SK-N-SH (cell line): Measurements from ENCODE around the gene CEP63. TPM values are rescaled to one million over a fixed set of nuclear protein-coding genes. Genes with fewer than 3 reads are reported as not detected.

ENCODE experiments used
- CTCF ChIA-PET: fragments of 300-600, 350-600 bp; formaldehyde crosslinking; extraction: SDS; loops from one replicate; lab custom pipeline; 2021; lab: Yijun Ruan, JAX
- POLR2A ChIA-PET: fragments of 350-600 bp; sonication (Branson Sonifier 250); formaldehyde crosslinking; extraction: SDS; loops from one replicate; lab custom pipeline; 2020; ENCODE audit warnings: antibody characterized with exemption, inconsistent platforms; lab: Yijun Ruan, JAX
- DNase-seq: peaks from one replicate; pipeline ENCODE4 v3.0.0; 2012
- H2AFZ ChIP-seq: fragments of 200-600 bp; sonication (generic); 2 replicates; pipeline ENCODE4 v1.8.1; 2016; ENCODE audit warnings: antibody characterized with exemption, mild to moderate bottlenecking, low read depth
- H3F3A ChIP-seq: fragments of 200-600 bp; sonication (generic); replicated peaks from 2 replicates; pipeline ENCODE3; 2016; ENCODE audit warnings: antibody characterized with exemption, mild to moderate bottlenecking; ENCODE audit not compliant: insufficient read depth
- H3K27ac ChIP-seq, 2 experiments: fragments of 200-500 bp in 1 of 2; fragments of 200-600 bp in 1 of 2; sonication (Bioruptor generic) in 1 of 2; sonication (generic), shearing (Covaris generic) in 1 of 2; 2 replicates each; pipeline versions ENCODE4 v1.5.1 to v1.6.1; 2014 to 2016; ENCODE audit warnings: low read depth in 2 of 2, inconsistent platforms in 1 of 2, low read length in 1 of 2, mild to moderate bottlenecking in 1 of 2, mixed read lengths in 1 of 2
- H3K27me3 ChIP-seq: fragments of 200-600 bp; sonication (generic), shearing (Covaris generic); 2 replicates; pipeline ENCODE4 v1.6.1; 2016; ENCODE audit warnings: mixed run types; ENCODE audit not compliant: insufficient read depth
- H3K36me3 ChIP-seq, 2 experiments: fragments of 200-500 bp in 1 of 2; fragments of 200-600 bp in 1 of 2; sonication (Bioruptor generic) in 1 of 2; sonication (generic) in 1 of 2; replicated peaks in 1 of 2; 2 replicates each; pipeline versions ENCODE3 to v1.5.1; 2014 to 2016; ENCODE audit warnings: low read length in 1 of 2, mild to moderate bottlenecking in 1 of 2; ENCODE audit not compliant: insufficient read depth in 2 of 2, control insufficient read depth in 1 of 2
- H3K4me1 ChIP-seq, 2 experiments: fragments of 200-500 bp in 1 of 2; fragments of 200-600 bp in 1 of 2; sonication (Bioruptor generic) in 1 of 2; sonication (generic), shearing (Covaris generic) in 1 of 2; 2 replicates each; pipeline versions ENCODE4 v1.5.1 to v1.6.1; 2014 to 2016; ENCODE audit warnings: low read depth in 1 of 2, low read length in 1 of 2, mixed run types in 1 of 2; ENCODE audit not compliant: insufficient read depth in 2 of 2, control insufficient read depth in 1 of 2
- H3K4me2 ChIP-seq: fragments of 200-600 bp; sonication (generic), shearing (Covaris generic); 2 replicates; pipeline ENCODE4 v1.6.1; 2017; ENCODE audit warnings: mixed run types
- H3K4me3 ChIP-seq, 2 experiments: fragments of 200-500 bp in 1 of 2; fragments of 200-600 bp in 1 of 2; sonication (Bioruptor generic) in 1 of 2; sonication (generic), shearing (Covaris generic) in 1 of 2; 2 replicates each; pipeline versions ENCODE4 v1.5.1 to v1.8.1; 2014 to 2016; ENCODE audit warnings: low read depth in 2 of 2, inconsistent platforms in 1 of 2, low read length in 1 of 2, mild to moderate bottlenecking in 1 of 2, mixed read lengths in 1 of 2, moderate library complexity in 1 of 2
- H3K79me2 ChIP-seq: fragments of 200-600 bp; sonication (generic); 2 replicates; pipeline ENCODE4 v1.8.1; 2017; ENCODE audit warnings: mild to moderate bottlenecking; ENCODE audit not compliant: insufficient read depth
- H3K9ac ChIP-seq: fragments of 200-600 bp; sonication (generic); 2 replicates; pipeline ENCODE4 v1.6.1; 2017; ENCODE audit warnings: mixed run types
- H3K9me2 ChIP-seq: fragments of 200-600 bp; sonication (generic); 2 replicates; pipeline ENCODE4 v1.6.1; 2017; ENCODE audit warnings: mixed run types
- H3K9me3 ChIP-seq: fragments of 200-600 bp; sonication (generic); 2 replicates; pipeline ENCODE4 v1.6.1; 2017; ENCODE audit warnings: mixed run types, mild to moderate bottlenecking, moderate library complexity
- H4K20me1 ChIP-seq: fragments of 200-600 bp; sonication (generic); 2 replicates; pipeline ENCODE4 v1.6.1; 2017; ENCODE audit warnings: mild to moderate bottlenecking, mixed run types; ENCODE audit not compliant: insufficient read depth
- EZH2phosphoT487 ChIP-seq: fragments of 200-600 bp; sonication (generic); IDR thresholded peaks from 2 replicates; pipeline ENCODE4 v1.6.1; 2017; ENCODE audit warnings: low read depth, mixed run types, mild to moderate bottlenecking, antibody characterized with exemption, moderate library complexity, borderline replicate concordance
- FOSL2 ChIP-seq: IDR thresholded peaks from 2 replicates; pipeline ENCODE4 v1.4.0; 2012; ENCODE audit warnings: low read depth, mild to moderate bottlenecking, moderate library complexity, borderline replicate concordance
- FOXM1 ChIP-seq: IDR thresholded peaks from 2 replicates; pipeline ENCODE4 v1.4.0; 2012; ENCODE audit warnings: low read depth, mild to moderate bottlenecking
- GATA2 ChIP-seq: sonication (generic); formaldehyde crosslinking; IDR thresholded peaks from 2 replicates; pipeline ENCODE4 v1.5.0; 2020; ENCODE audit warnings: mild to moderate bottlenecking, missing genetic modification reagents
- MAX ChIP-seq: IDR thresholded peaks from 2 replicates; pipeline ENCODE4 v1.4.0; 2012; ENCODE audit warnings: low read depth
- MEF2A ChIP-seq: IDR thresholded peaks from 2 replicates; pipeline ENCODE4 v1.4.0; 2012; ENCODE audit warnings: low read depth, borderline replicate concordance
- MXI1 ChIP-seq: IDR thresholded peaks from 2 replicates; pipeline ENCODE4 v1.6.1; 2012; ENCODE audit warnings: mild to moderate bottlenecking, low read depth, low read length, improper control_type of control experiment
- RCOR1 ChIP-seq: fragments of 150-350 bp; IDR thresholded peaks from 2 replicates; pipeline ENCODE4 v1.6.1; 2017; ENCODE audit warnings: antibody characterized with exemption, low read length
- REST ChIP-seq: IDR thresholded peaks from 2 replicates; pipeline ENCODE4 v1.6.1; 2012; ENCODE audit warnings: mild to moderate bottlenecking, low read depth, low read length, moderate library complexity
- SIN3A ChIP-seq: IDR thresholded peaks from 2 replicates; pipeline ENCODE4 v1.6.1; 2012; ENCODE audit warnings: low read depth, mild to moderate bottlenecking, low read length, moderate library complexity, borderline replicate concordance
- TAF1 ChIP-seq: IDR thresholded peaks from 2 replicates; pipeline ENCODE4 v1.6.1; 2012; ENCODE audit warnings: low read depth, mild to moderate bottlenecking, low read length, moderate library complexity, borderline replicate concordance
- TCF12 ChIP-seq: IDR thresholded peaks from 2 replicates; pipeline ENCODE4 v1.4.0; 2012
- USF1 ChIP-seq: IDR thresholded peaks from 2 replicates; pipeline ENCODE4 v1.4.0; 2012; ENCODE audit warnings: low read depth, borderline replicate concordance
- USF2 ChIP-seq: fragments of 150-350 bp; IDR thresholded peaks from 2 replicates; pipeline ENCODE4 v1.6.1; 2017; ENCODE audit warnings: antibody characterized with exemption, low read length, low read depth, borderline replicate concordance
- YY1 ChIP-seq: IDR thresholded peaks from 2 replicates; pipeline ENCODE4 v1.4.0; 2012; ENCODE audit warnings: low read depth, mild to moderate bottlenecking
- WGBS: methylation state at CpG from one replicate; pipeline ENCODE4 v1.1.6; 2017; ENCODE audit warnings: low lambda C conversion rate; 5-methylcytosine and 5-hydroxymethylcytosine counted together
- polyA plus RNA-seq, 3 experiments: library from polyadenylated mRNA; depleted of rRNA; stranded (reverse); fragments of >200 nt; gene quantifications; 2 replicates each; pipeline ENCODE4 v1.2.3, GENCODE V29; 2012

The CEP63 gene
- polyA plus RNA-seq, 1 of the 3 experiments (the other 2 are of a cell fraction) = 6.3 TPM

GRCh38 chr3:134597390-134597970 is 111.6 kb downstream of the CEP63 start:
- no peak overlapping the region for H3K4me2 ChIP-seq
- H3K4me1 ChIP-seq = peaks cover 0 to 15% of the 10 kb centered on the region in 2 experiments; a peak in 3 of 4 replicates
- no peak overlapping the region for H3K4me3 ChIP-seq
- no peak for TF ChIP-seq TCF12
- no peak for TF ChIP-seq USF2
- no peak for TF ChIP-seq USF1
- no peak for TF ChIP-seq FOSL2
- no peak for TF ChIP-seq MAX
- TF ChIP-seq FOXM1 = no peak
- TF ChIP-seq GATA2 = no peak
- no peak for TF ChIP-seq MEF2A
- TF ChIP-seq RCOR1 = no peak
- no peak for TF ChIP-seq YY1
- no peak for TF ChIP-seq MXI1
- no peak for TF ChIP-seq EZH2phosphoT487
- no peak for TF ChIP-seq TAF1
- no peak for TF ChIP-seq SIN3A
- no peak for TF ChIP-seq REST
- H2AFZ ChIP-seq = no peak overlapping the region
- no peaks in the 10 kb centered on the region for H4K20me1 ChIP-seq
- 71% methylated on average over 2 of the region's 2 CpGs for WGBS
- H3F3A ChIP-seq = no peaks in the 10 kb centered on the region
- no peaks in the 10 kb centered on the region for H3K9me3 ChIP-seq
- H3K36me3 ChIP-seq = no peaks in the 10 kb centered on the region
- no peaks in the 10 kb centered on the region for H3K27me3 ChIP-seq
- no peaks in the 10 kb centered on the region for H3K9me2 ChIP-seq
- H3K79me2 ChIP-seq = no peaks in the 10 kb centered on the region
- ChIA-PET POLR2A (no interaction called here), CTCF (interaction anchor here (0.7 to 1.4 kb wide), 2 partner anchors 43 to 80 kb away, joined by 3 read pairs; no protein-coding TSS in a partner anchor)
- no peak for DNase-seq
- H3K9ac ChIP-seq = no peak overlapping the region
- no peak overlapping the region for H3K27ac ChIP-seq
